NCI-H128 (cell line): ENCODE data around the gene TFB1M.
"Not testable (repeated sequence)": the region's sequence is repeated elsewhere in the genome, so short reads cannot be mapped to it uniquely, and the experiment has no call there.

ENCODE experiments used
- DNase-seq: peaks from one replicate; lab custom pipeline; 2025; ENCODE audit not compliant: unreplicated experiment; lab: John Stamatoyannopoulos, UW

TFB1M gene

DNA sequence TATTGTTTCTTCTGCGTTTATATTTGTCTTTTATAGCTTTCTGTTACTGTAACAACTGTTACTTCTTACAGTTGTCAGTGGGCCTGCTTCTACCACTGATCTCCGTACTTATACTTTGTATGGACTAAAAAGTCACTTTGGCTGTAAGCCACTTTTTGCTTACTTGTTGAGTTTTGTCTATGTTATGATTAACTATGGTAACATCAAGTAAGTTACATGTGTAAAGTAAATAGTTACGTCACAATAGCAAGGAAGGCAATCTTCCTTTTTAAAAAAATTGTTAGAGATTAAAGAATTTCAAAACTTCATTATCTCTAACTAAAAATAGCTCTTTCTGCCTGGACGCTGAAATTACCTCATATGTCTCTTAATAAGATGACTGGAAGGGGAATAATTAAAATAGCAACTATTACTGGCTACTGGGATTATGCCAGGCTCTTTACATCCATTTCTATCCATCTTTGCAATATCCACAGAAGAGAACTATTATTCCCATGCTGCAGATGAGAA lies 10.9 kb downstream of the TFB1M start:
- no peak for DNase-seq

DNA sequence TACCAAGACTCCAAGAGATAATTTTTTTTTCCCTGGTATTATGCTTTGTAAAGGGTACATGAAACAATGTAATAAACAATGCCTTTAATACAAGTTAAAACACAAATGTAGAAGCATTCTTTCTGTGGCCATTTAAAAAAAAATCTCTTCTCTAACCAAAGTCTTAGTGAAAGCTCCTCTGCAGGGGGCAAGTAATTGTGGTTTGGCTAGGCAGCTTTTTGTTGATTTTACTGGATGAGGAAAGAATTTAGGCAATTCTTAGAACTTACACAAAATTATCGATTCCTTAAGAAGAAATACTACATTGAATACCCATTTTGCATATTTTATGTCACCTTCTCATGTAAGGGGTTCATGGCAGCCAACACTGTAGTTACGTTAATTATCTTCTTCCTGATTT lies 12.4 kb downstream of the TFB1M start:
- DNase-seq: no peak

DNA sequence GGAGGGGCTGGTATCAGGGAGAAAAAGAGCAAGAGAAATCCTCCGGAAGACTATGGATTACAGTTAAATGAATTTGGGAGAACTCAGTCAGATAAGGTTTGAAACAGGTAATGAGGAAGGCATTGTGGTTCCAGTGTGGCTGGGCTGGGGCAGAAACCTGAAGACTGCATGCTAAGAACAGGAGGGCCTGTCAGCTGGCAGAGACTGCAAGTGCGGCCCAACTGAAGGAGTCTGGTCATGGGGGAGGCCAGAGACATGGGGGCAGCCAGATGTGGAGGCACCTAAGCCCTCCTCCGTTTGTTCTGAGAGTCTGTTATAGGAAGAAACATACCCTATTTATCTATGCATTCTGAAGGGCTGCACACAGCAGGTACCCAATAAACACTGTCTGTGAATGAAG lies 16.6 kb downstream of the TFB1M start:
- no peak for DNase-seq

DNA sequence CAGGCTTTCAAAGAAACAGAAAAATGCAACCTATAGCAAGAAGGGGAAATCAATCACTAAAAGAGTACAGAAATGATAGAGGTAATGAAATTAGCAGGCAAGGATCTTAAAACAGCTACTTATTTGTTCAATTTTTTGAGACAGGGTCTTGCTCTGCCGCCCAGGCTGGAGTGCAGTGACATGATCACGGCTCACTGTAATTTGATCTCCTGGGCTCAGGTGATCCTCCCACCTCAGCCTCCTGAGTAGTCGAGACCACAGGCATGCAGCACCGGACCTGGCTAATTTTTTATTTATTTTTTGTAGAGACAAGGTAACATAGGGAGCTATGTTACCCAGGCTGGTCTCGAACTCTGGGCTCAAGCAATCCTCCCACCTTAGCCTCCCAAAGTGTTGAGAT lies 21.6 kb downstream of the TFB1M start:
- no peak for DNase-seq

DNA sequence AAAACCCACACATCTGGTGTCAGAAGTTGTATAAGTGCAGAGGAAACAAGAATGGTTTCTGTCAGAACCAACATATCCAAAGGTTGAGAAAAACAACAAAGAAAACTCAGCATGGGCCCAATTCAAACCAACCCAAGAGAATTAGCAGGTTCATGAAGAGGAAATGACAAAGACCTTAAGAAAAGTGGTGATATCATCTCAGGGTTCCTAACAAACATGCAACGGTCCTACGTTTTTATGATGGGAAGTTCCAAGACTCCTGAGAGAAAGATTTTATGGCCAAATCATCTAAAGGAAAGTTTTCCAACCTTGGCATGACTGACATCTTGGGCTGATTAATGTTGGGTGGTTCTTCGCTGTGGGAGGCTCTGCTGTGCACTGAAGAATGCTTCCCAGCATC lies 23.0 kb downstream of the TFB1M start:
- no peak for DNase-seq

DNA sequence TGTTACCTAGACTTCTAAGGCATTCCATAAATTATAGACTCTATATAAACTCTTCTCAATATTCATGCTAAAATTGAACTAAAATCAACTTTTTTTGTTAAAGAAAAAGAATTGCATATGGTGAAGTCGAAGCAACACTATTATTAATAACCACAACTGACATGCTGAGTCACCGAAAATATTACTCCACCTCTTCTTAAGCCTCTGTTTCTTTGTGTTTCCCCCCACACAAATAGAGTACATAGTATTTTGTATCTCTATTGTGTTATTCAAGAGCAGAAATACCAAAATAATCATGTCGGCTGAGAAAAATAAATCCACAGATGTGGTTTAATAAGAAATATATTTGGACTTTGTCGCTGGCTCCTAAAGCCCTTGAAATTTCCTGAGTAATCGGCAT lies 23.8 kb downstream of the TFB1M start:
- no peak for DNase-seq

DNA sequence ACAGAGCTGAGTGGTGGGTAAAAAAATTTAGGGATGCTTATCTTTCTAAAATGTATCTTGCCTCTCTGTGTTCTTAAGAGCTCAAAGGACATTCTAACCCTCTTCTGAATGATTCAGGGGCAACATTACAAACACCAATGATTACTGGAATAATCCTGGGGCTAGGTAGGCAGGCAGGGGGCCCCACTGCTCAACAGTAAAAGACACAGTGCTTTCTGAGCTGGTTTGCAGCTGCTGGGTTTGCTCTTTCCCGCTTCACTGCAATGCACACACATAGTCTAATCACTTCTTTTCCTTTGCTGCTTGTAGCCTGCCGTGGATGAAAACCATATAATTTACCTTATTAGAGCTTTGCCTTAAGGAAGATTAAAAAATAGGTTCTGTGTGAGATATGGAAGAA lies 26.5 kb downstream of the TFB1M start:
- DNase-seq: peak; percentile 16

DNA sequence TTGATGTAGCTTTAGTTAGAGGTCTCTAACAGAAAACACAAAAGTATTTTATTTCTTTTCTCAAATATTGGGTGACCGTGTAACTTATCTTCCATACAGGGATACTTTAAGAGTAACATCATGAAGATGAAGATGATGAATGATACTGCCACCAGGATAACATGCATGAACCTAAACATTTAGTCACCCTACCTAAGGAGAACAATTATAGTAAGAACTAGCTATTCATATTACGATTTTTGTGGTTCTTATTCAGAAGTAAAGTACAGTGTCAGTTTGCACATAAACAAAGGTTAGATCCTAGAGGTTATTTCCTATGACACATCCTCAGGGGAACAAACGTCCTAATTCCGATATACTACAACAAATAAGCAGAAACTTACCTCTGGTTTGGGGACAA lies 29.5 kb downstream of the TFB1M start:
- no peak for DNase-seq

DNA sequence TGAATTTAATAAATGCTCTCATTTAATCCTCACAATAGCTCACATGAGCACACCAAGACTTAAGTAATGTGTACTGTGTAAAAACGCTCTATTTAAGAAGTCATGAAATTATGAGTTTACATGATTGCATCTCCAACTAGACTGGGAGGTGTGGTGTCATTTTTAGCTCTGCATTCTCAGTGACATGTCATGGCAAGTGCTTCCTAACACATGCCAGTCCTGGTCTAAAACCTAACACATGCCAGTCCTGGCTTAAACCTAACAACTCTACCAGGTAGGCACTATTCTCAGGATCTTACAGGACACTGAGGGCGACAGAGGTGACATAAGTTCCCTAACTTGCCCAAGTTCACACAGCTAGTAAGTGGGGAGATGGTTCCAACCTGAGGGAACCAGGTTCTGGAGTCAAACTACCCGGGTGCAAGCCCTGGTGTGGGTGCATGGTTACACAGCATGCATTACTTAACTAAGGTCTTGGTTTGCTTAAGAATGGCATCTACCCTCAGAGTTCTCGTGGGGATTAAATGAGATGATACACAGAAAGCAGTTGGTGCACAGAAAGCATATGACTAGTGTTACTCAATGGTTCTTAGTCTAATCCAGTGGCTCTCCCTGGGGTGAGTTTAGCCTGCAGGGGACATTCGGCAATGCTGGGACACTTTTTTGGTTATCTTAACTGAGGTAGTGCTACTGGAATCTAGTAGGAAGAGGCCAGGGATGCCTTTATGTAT lies 35.8 kb downstream of the TFB1M start:
- DNase-seq: no peak

DNA sequence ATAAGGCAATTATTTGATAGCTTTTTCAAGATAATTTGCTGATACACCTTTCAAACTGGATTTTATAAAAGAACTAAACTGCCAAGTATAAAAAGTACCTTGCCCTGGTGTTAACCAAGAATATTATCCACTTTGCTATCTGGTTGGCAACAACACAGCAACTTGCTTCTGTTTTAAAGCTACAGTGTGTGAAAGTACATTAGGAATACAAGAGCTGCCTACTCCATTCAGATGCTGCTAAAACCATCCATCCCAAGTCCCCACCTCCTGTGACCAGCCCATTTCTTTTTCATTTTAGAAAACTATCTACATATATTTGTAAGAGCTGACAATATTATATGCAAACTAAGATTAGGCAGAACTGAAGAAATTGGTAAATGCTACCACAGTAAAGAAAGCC lies 37.6 kb downstream of the TFB1M start:
- no peak for DNase-seq

DNA sequence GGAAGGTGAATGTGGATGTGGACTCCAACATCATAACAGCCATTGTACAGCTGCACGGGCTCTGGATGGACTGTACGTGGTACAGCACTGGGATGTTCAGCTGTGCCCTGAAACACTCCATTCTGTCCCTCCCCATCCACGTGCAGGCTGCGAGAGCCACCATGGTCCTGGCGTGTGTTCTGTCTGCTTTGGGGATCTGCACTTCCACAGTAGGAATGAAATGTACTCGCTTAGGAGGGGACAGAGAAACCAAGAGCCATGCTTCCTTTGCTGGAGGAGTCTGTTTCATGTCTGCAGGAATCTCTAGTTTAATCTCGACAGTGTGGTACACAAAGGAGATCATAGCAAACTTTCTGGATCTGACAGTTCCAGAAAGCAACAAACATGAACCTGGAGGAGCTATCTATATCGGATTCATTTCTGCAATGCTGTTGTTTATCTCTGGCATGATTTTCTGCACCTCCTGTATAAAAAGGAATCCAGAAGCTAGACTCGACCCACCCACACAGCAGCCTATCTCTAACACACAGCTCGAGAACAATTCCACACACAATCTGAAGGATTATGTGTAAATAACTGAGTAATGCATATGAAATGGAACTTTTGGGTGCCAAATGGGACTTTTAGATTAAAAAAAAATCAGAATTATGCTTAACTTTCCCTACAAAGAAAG lies 38.3 kb downstream of the TFB1M start:
- no peak for DNase-seq

DNA sequence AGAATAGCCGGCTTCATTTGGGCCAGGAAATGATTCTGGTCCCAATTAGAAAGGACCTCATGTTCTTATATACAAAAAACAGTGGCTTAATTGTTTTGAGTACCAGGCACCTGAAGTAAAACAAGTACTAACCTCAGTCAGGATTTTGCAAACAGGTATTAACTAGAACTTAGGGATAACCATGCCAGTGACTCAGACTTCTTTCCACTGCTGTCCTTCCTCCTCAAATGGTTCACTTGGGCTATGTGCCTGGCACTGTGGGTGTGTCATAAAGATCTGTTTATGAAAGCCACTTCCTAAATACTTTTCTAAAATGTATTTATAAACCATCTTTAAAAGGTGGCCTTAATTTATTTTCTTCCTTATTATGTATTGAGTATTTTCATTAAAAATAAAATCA lies 39.8 kb downstream of the TFB1M start:
- DNase-seq: no peak

DNA sequence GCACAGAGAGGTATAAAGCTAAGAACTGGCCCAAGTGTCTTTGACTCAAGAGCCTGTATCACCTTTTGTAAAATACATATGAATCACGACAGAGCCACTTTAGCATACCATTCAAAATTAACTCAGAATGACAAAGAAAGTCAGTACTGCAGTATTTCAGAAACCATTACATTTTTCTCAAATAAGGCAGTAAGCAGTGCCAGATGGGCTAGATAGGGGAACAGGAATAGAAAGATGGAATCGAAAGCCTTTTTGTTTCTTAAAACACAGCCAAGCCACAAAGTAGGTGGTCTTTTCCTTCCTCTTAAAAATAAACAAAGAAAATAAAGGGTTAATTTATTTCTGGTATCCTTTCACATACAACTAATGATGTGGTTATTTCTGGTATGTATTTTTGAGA lies 40.2 kb downstream of the TFB1M start:
- DNase-seq: no peak

DNA sequence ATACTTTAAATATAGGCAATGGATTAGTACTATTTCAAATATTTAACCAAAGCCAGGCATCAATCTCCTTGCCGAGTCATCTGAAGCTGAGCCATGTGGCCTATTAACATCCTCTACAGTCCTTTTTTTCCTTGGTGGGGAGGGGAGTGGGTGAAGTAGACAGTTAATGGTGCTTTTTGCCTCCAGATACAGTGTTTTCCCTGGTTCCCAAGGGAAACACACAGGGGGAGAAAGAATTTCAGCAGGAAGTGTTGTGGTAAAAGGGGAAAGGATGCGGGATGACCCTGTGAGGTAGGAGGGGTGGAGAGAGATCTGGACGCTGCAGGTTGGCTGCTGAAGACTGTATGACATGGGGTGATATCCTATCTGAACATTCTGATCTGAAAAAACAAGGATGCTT lies 40.9 kb downstream of the TFB1M start:
- DNase-seq: no peak

DNA sequence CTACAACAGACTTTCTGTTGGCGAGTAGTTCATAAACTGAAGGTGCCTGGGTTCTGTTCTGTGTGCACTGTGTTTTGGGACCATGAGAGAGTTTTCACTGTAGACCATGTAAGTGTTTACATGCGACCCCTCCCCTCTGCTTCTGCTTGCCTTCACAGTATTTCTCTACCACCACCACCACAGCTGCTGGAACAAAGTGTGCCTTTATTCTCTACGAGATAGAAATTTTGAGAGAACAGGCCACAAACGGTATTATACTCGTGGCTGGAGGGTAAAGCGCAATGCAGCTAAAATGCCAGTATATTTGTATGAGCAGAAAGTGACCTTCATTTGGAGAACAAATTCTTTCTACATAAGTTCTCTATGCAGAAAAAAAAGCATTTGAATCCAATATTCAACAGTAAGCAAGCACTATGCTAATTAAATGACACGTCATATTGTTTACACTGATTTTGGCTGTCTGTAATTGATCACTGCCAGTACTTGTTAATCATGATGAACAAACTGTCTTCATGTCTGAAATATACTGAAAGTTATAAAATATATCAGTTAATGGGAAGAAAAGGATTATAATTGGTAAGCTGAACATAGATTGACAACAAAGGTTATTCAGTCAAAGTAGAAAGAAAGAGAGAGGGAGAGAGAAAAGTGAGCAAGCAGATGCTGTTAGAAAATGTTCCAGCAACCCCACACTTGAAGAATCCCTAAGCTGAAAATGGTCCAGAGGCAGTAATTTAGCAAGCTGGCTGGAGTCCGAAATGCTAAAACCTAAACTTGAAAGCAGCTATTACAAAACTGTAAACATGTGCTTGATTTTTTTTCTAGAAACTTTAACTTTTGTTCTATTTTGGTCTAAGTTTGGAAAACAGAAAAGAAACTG lies 41.7 kb downstream of the TFB1M start:
- DNase-seq: no peak

DNA sequence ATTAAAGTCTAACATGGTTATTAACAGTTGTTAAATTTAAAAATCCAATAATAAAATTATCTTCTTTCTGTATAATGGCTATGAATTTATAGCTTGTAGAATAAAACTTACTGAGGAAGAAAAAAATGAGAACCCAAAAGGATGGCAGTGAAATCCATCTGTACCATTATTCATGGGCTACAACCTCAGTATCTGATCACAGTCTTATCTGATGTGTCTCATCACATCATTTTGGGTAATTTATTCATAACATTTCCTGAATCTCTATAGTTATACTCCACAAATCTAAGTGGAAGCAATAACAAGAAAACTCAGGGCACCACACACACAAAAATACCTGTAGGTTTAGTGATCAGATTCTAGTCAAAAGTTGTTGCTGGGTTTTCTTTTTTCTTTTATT lies 43.1 kb downstream of the TFB1M start:
- DNase-seq: no peak

DNA sequence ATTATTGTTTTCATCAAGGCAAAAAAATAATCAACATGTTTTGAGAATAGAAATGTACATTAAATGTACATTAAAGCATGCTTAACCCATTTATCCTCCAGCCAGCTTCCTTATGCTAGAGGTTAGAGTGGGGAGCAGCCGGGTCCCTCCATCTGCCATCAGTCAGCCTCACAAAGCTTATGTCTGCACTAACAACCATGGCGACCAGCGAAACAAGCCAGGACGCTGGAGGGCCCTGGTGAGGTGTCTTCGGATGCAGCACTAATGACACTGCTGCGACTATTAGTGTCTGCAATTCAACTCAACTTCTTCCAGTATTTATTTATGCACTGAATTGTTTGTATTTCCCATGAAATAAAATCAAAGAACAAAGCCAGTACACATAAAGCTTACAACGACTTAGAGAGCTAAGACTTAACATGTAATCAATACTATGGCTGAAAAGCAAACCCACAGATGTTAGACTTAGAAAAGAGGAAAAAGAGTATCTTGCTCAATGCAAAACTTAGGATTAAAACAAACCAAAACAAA lies 43.7 kb downstream of the TFB1M start:
- no peak for DNase-seq

DNA sequence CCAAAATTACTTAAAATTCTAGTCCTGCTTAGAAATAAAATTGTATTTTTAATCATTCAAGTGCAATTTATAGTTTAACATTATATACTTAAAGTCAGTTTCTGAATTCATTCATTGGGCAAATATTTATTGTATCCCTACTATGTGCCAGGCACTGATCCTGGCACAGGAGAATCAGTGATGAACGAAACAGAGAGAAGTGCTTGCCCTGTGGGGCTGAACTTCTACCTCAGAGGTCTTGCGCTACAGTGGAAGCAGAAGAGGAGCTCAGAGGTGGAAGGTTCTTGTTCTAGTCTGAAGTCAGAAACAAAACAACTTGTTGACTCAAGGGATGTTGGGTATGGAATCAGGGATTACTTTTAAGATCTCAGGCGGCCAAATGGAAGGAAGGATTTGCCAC lies 44.5 kb downstream of the TFB1M start:
- DNase-seq: no peak

DNA sequence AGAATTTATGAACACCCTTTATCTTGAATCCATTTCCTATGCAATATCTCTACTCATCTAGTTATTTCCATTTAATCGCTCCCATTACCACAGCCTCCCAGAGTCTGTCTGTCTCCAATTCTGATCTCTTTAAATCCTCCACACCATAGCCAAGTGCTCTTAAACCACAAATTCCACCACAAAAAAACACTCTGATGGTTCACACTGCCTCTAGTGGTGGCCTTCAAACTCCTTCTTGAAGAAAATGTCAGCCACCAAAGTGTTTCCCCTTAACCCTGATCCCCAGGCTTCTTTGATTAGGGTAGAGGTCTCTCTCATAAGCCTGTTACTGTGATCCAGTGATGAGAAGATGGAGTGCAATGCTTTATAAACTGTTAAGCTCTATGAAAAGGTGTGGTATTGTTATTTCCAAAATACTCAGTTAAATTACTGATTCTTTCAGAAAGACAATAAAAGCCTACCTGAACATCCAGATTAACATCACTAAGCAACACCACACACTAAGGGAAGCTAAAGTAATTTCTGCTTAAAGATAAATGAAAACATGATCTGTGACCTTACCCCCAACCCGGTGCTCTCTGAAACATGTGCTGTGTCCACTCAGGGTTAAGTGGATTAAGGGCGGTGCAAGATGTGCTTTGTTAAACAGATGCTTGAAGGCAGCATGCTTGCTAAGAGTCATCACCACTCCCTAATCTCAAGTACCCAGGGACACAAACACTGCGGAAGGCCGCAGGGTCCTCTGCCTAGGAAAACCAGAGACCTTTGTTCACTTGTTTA lies 46.0 kb downstream of the TFB1M start:
- DNase-seq: not testable (repeated sequence)

DNA sequence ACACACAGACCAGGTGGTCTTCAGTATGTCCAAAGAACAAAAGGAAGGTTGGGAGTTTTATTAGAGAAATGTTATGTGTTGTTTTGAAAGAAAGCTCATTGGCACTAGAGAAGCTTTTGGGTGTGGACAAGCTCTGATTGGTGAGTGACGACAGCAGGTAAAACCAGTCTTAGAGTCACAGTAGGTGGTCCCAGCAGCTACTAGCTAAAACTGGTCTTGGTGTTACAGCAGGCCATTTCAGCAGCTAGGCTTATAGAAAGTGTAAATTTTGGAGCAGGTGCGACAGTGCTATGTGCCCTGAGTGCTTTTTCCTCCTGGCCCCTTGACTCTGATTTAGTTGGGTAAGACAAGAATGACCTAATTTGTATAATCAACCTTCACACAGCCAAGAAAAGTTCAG lies 46.9 kb downstream of the TFB1M start:
- DNase-seq: no peak
